Measurements from ENCODE around the gene ZNF230.

ZNF230 gene

DNA sequence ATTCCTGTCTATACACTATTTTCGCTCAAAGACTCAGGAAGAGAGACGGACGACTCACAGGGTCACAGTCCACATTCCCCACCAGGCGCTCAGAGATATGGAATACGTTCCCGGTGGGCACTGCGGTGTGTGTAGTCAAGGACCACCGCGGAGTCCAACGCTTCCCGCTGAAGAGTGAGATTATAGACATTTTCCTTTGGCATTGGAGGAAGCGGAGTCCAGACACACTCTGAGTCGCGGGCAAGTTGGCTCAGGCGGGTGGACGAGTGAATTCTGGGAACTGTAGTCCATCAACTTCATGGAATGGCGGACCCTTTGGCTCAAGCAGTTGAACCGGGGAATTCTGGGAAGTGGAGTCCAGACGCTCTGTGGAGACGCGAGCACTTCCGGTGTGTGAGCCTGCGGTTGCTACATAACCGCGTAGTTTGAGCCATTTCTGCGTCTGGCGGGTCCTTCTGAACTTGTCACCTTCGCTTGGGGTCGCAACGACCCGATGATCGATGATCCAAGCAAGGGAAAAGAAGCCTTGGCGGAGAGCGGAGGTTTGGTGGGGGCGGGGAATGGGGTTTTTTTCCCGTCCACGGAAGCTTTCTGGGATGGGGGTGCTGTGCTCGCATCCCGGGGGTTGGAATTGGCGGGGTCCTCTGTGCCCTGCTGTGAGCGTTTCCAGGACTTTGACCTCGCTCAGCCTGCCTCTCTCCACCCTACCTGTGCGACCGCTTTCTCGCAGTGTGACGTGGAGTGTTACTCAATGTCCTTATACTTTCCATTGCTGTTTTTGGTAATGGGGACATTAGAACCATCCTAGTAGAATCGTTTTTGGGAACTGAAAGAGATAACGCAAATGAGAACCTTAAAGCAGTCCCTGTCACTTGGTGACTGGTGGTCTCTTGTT, at the start of gene ZNF230:
Gene ZNF230 (plus strand): TSS at position 392 of the 895 bp plus-strand sequence. CDS start 4,122 bp downstream, outside the sequence.
- DNase-seq (ENCODE audit: low read depth, low spot score): peak; percentile 83

GRCh38 chr19:43956827-43957226, 45.9 kb upstream of the ZNF230 start:
- DNase-seq (ENCODE audit: low read depth, low spot score): no peak

DNA sequence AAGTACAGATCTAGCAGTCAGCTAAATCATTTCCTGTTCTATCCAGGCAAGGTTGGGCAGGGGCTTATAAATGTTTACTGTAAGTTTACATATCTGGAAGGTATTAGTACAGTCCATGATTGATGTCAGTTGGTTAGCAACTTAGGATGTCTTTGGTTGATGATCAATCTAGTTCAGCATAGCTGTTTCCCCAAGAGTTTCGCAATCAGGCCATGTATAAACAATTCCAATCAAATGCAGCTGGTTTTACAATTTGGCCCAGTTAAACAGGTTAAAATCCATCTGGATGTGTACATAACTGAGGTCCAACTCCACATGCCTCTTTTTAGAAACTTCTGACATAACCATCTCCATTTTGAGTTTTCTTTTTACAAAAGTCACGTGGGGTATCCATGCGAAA, 44.9 kb upstream of the ZNF230 start:
- DNase-seq (ENCODE audit: low read depth, low spot score): no peak

- DNase-seq (ENCODE audit: low read depth, low spot score): no peak
These were observed 42.3 kb upstream of the ZNF230 start for GRCh38 chr19:43960411-43960810.

GRCh38 chr19:43966079-43966694, 36.6 kb upstream of the ZNF230 start:
- DNase-seq (ENCODE audit: low read depth, low spot score): no peak

DNA sequence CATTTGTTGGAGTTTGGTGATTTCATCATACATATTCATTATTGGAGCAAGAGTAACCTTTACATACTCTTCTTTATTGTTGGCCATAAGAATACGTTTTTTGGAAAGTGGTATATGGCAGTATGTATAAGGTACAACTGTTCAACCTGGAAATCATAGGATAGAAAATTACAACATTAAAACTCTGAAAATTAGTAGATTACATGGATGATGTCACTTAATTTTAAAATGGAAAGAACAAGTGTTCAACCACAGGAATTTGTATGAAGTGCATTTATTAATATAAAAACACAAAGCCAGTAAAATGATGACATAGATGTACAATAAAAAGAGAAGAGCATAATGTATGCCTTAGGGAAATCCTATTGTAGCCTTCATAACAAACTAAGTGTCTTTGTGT, 26.0 kb upstream of the ZNF230 start:
- no peak for DNase-seq (ENCODE audit: low read depth, low spot score)

- DNase-seq (ENCODE audit: low read depth, low spot score): no peak
These were observed 19.2 kb upstream of the ZNF230 start for GRCh38 chr19:43983544-43983911.

DNA sequence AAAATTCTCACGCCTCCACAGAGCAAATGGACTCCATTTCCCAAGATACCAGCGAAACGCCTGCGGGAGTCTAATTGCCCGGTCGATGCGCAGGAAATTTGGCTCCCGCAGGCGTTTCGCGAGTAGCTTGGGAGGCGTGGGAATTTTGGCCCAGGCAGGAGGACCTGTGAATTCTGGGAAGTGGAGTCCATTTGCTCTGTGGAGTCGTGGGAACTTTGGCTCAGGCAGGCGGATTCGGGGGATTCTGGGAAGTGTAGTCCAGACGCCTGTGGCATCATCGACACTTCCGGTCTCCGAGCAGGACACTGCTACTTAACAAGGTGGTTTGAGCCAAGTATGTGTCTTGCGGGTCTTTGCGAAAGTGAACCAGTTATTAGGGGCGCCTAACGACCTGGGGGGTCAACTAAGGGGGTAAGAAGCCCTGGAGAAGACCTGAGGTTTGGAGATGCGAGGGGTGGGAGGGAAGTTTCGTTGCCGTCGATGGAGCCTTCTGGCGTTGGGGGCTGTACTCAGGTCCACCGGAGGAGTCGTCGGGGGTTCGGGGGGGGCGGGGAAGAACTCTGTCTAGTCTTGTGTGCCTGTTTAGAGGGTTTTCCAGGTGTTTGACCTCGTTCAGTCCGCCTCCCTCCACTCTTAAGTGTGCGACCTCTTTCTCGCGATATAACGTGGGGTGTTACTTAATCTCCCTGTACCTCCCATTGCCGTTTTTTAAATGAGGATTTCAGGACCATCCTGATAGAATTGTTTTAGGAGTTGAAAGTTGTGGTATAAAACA, 18.7 kb upstream of the ZNF230 start, which contains the start of gene ZNF155:
Gene ZNF155 (plus strand): TSS at position 277 of the 775 bp plus-strand sequence. CDS start 4,356 bp downstream, outside the sequence.
- DNase-seq (ENCODE audit: low read depth, low spot score): peak; percentile 84

- no peak for DNase-seq (ENCODE audit: low read depth, low spot score)
These were observed 18.1 kb upstream of the ZNF230 start for GRCh38 chr19:43984687-43985000.

DNA sequence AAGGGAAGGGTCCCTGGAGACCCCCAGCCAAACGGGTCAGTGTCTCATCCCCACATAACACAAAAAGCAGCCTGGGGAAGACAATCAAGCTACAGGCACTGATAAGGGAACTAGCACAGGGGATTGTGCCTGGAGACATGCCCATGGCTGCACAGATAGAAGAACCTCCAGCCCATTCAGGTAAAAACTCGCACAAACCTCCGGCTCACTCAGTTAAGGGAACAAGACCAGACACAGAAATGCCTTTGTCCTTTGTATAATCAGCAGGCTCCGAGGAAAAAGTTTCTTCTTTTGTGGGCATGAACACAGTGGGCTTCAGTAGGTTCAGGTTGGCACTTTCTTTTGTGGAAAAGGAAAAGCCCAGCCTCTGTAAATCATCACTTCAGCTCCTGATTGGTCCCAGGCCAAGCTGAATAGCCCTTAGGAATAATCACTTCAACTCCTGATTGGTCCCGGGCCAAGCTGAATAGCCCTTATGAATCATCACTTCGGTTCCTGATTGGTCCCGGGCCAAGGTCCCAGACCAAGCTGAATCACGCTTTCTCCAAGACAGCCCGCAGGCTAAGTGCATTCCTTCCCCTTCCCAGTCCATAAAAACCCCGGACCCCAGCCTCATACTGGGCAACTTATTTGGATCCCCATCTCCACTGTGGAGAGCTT, 5.0 kb upstream of the ZNF230 start:
- no peak for DNase-seq (ENCODE audit: low read depth, low spot score)

DNA sequence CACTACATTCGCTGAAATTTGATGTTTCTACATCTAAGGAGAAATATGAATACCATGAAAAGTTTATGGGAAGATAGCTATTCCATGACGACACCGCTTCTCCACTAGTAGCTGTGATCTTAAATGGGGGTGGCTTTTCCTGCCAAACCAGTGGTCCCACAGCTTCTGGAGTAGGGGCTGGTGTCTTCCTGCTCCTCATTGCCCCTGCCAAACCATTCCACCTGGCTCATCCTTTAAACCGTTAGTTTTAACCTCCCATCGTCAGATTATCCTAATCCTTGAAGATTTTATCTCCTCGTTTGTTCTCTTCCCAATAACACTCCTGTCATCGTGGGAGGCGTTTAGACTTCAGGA, 568 bp upstream of the ZNF230 start:
- DNase-seq (ENCODE audit: low read depth, low spot score): no peak

DNA sequence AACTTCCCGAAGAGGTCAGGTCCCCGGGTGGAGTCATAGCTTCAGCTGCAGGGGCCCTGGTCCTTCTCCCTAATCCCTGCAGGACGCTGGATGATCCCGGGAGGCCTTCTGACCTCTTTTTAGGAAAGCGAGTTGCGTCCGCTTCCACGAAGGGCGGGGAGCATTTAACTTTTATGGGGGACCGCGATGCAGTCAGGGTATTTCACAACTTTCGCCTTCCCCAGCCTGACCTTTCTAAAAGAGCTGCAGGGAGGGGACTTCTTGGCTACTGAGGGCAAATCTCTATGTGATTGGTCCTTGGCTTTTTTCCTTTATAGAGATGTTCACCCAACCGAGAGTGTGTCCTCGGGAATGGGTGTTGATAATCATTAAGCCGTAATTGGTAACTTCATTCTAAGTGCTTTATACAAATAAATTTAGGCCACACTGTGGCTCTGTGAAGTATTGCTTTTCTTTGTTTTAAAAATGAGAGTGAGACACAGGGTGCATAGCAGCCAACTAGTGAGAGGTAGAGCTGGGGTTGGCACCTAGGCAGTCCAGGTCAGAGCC, 778 bp downstream of the ZNF230 start:
- DNase-seq (ENCODE audit: low read depth, low spot score): no peak

- no peak for DNase-seq (ENCODE audit: low read depth, low spot score)
These were observed 3.2 kb downstream of the ZNF230 start for GRCh38 chr19:44005973-44006372.

DNA sequence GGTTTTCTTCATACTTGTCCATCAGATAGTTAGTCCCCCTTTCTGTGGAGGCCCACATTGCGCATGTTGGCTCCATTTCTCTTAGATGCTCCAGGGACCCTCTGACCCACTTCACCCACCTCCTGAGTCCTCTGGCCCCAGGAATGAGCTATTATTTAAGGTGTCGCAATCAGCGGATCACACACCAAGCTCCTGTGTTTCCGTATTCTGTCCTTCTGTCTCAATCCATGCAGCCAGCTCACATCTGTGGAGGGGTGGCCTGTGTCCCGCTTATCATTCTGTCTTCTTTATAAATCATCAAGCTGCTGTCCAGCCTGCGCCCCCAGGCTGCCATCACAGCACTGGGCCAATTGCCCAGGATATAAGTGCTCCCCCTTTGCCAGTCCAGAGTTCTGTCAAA, 4.7 kb downstream of the ZNF230 start:
- no peak for DNase-seq (ENCODE audit: low read depth, low spot score)

- DNase-seq (ENCODE audit: low read depth, low spot score): no peak
These were observed 7.7 kb downstream of the ZNF230 start for GRCh38 chr19:44010468-44010867.

DNA sequence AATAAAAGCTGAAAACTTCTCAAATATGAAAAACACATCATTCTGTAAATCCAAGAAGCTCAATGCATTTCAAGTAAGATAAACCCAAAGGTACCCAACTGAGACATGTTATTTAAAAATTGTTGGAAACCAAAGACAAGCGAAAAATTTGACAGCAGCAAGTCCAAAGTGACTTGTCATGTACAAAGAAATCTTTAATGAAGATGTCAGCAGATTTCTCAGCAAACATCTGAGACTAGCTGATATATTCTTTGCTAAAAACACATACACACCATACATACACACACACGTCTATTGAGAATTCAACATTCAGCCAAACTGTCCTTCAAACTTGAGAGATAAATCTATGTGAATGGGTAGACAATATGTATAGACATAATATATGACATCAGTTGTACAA, 16.7 kb downstream of the ZNF230 start:
- DNase-seq (ENCODE audit: low read depth, low spot score): no peak

- no peak for DNase-seq (ENCODE audit: low read depth, low spot score)
These were observed 18.5 kb downstream of the ZNF230 start for GRCh38 chr19:44021221-44021620.

DNA sequence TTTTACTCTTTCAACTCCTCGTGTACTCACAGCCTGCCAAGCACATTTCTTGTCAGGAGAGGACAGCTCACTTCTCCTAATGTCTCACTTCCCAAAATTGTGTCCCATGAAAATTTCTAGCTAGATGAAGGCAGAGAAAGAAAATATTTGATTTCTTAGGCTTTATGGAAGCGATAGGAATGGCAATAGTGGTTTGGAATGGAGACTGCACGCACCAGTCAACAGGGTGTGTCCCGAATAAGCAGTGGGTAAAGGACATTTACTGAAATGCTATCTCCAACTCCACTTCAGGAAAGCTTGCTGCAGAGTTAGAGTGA, 22.1 kb downstream of the ZNF230 start:
- no peak for DNase-seq (ENCODE audit: low read depth, low spot score)

DNA sequence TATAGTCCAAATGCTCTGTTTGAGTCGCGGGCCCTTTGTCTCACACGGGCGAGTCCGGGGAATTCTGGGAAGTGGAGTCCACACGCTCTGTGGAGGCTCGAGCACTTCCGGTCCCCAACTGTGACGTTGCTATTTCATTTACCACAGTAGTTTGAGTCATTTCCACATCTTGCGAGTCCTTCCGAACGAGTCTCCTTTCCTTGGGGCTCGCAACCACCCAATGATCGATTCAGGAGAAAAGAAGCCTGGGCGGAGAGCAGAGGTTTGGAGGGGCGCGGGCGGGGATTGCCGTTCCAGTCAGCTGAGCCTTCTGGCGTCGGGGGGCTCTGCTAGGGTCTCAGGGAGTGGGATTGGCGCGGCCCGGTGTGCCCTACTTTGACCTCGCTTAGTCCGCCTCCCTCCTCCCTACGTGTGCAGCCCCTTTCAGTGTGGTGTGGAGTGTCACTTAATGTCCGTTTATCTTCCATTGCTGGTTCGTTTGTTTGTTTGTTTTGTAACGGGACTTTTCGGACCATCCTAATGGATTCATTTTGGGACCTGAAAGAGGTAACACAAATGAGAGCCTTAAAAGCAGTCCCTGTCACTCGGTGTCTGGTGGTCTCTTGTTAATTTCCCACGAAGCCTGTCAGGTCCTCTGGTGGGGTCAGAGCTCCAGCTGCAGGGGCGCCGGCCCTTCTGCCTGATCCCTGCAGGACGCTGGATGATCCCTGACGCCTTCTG, 22.6 kb downstream of the ZNF230 start, which contains the start of gene ZNF222:
Gene ZNF222 (plus strand): TSS at position 163 of the 720 bp plus-strand sequence. CDS start 58 bp downstream, at position 221.
- DNase-seq (ENCODE audit: low read depth, low spot score): peak; percentile 50

- DNase-seq (ENCODE audit: low read depth, low spot score): no peak
These were observed 23.9 kb downstream of the ZNF230 start for GRCh38 chr19:44026622-44027021.

- no peak for DNase-seq (ENCODE audit: low read depth, low spot score)
These were observed 29.3 kb downstream of the ZNF230 start for GRCh38 chr19:44032001-44032610.

Data from smooth muscle cell of the brain vasculature (primary cell).